SH-SY5Y (cell line): ENCODE data around the gene RAP1GAP.

Source experiments
- GATA2 ChIP-seq: IDR thresholded peaks from 2 replicates; pipeline ENCODE4 v1.6.1; 2011; ENCODE audit warnings: mild to moderate bottlenecking, low read depth, low read length
- GATA3 ChIP-seq: IDR thresholded peaks from 2 replicates; pipeline ENCODE4 v1.6.1; 2011; ENCODE audit warnings: low read depth, mild to moderate bottlenecking, low read length, moderate library complexity

GRCh38 chr1:21681426-21681825, 12.3 kb upstream of the RAP1GAP start:
- no peak for TF ChIP-seq GATA2
- TF ChIP-seq GATA3, result no peak
